Uterus (tissue), 2 donors: ENCODE measurements around the gene LYRM4.

Experiments
- CTCF ChIP-seq, 4 experiments: fragments of 200-600 bp in 2 of 4; fragments of 450-650 bp in 2 of 4; sonication (generic) in 2 of 4; IDR thresholded peaks; one replicate each; pipeline ENCODE4 v1.5.1; 2016 to 2019; ENCODE audit warnings: antibody characterized with exemption in 4 of 4, mild to moderate bottlenecking in 2 of 4, moderate library complexity in 1 of 4
- POLR2A ChIP-seq, 2 donors: fragments of 450-650 bp; IDR thresholded peaks; one replicate each; pipeline ENCODE4 v1.6.1; 2016; ENCODE audit warnings: antibody characterized with exemption in 2 of 2, mild to moderate bottlenecking in 1 of 2, moderate library complexity in 1 of 2

GRCh38 chr6:5293692-5294091 lies 32.9 kb upstream of the LYRM4 start:
- TF ChIP-seq CTCF (IDR thresholded peaks at IDR 0.05) (no peak), POLR2A (IDR thresholded peaks at IDR 0.05) (no peak)
